A673 (cell line): ENCODE results near the gene TMUB2. TPM values are rescaled to one million over a fixed set of nuclear protein-coding genes. Genes with fewer than 3 reads are reported as not detected.

ENCODE experiments used
- BruUV-seq: library from RNA; stranded (reverse); fragments of 400-500 nt; replicated peaks from 2 replicates; lab custom pipeline; 2021; lab: Mats Ljungman, UMichigan
- CTCF ChIA-PET: fragments of 300-600 bp; sonication (Branson Sonifier 250); formaldehyde crosslinking; loops from one replicate; lab custom pipeline; 2022; ENCODE audit warnings: antibody characterized with exemption; lab: Charles Lee
- POLR2A ChIA-PET: fragments of 300-600 bp; sonication (Branson Sonifier 250); formaldehyde crosslinking; loops from one replicate; lab custom pipeline; 2022; ENCODE audit warnings: antibody characterized with exemption; ENCODE audit not compliant: low non-redundant PET; lab: Charles Lee
- DNase-seq: peaks from one replicate; pipeline ENCODE4 v3.0.0-alpha.2; 2015; ENCODE audit warnings: low spot score
- H3K27ac ChIP-seq: fragments of 200-600 bp; sonication (generic); 2 replicates; pipeline ENCODE4 v1.5.1; 2016; ENCODE audit warnings: mixed run types, low read depth, mild to moderate bottlenecking, mixed read lengths, antibody characterized with exemption, low read length; ENCODE audit not compliant: poor library complexity, severe bottlenecking
- H3K27me3 ChIP-seq: fragments of 200-600 bp; sonication (generic); replicated peaks from 2 replicates; pipeline ENCODE4 v1.6.1; 2017; ENCODE audit warnings: mixed run types, low read depth, mild to moderate bottlenecking, mixed read lengths, antibody characterized with exemption, low read length; ENCODE audit not compliant: insufficient read depth, poor library complexity
- H3K36me3 ChIP-seq: fragments of 200-600 bp; sonication (generic); 2 replicates; pipeline ENCODE4 v1.6.1; 2016; ENCODE audit warnings: mixed run types, mild to moderate bottlenecking, mixed read lengths, antibody characterized with exemption, low read length; ENCODE audit not compliant: insufficient read depth, poor library complexity, severe bottlenecking
- H3K4me1 ChIP-seq: fragments of 200-600 bp; sonication (generic); 2 replicates; pipeline ENCODE4 v1.6.1; 2017; ENCODE audit warnings: mixed run types, mild to moderate bottlenecking, mixed read lengths, antibody characterized with exemption, low read length; ENCODE audit not compliant: insufficient read depth, poor library complexity, severe bottlenecking
- H3K4me3 ChIP-seq: fragments of 200-600 bp; sonication (generic); 2 replicates; pipeline ENCODE4 v1.5.1; 2016; ENCODE audit warnings: low read depth, mixed run types, mild to moderate bottlenecking, mixed read lengths, low read length; ENCODE audit not compliant: poor library complexity, severe bottlenecking
- H3K9me3 ChIP-seq: fragments of 200-600 bp; sonication (generic); 2 replicates; pipeline ENCODE4 v1.6.1; 2016; ENCODE audit warnings: mixed run types, low read depth, mild to moderate bottlenecking, mixed read lengths, antibody characterized with exemption, low read length; ENCODE audit not compliant: poor library complexity, severe bottlenecking
- CTCF ChIP-seq: fragments of 300-800, 200-600 bp; sonication (generic); conservative IDR thresholded peaks from 2 replicates; pipeline ENCODE4 v1.5.1; 2017; ENCODE audit warnings: low read depth, mild to moderate bottlenecking, antibody characterized with exemption, low read length, moderate library complexity, mixed read lengths
- EZH2 ChIP-seq: fragments of 200-600 bp; sonication (generic); IDR thresholded peaks from 2 replicates; pipeline ENCODE4 v1.6.1; 2017; ENCODE audit warnings: borderline replicate concordance, low read depth, mild to moderate bottlenecking, mixed read lengths, antibody characterized with exemption, low read length; ENCODE audit not compliant: poor library complexity, severe bottlenecking
- intact Hi-C: fragments of 100-400 bp; cut with micrococcal nuclease; formaldehyde crosslinking; loops from one replicate; pipeline ENCODE4 v1.10.0; 2022; ENCODE audit not compliant: unreplicated experiment
- total RNA-seq: library from RNA; stranded (reverse); gene quantifications from 2 replicates; pipeline ENCODE4 v1.2.3, GENCODE V29; 2021

Gene TMUB2
- total RNA-seq, 1 experiment from 2014 or later: 13.0 TPM

GRCh38 chr17:44207319-44207718, 20.5 kb downstream of the TMUB2 start:
- ChIA-PET POLR2A (no interaction called here), CTCF (no interaction called here)
- no peaks in the 10 kb centered on the region for H3K4me1 ChIP-seq
- no peaks in the 10 kb centered on the region for H3K27me3 ChIP-seq
- intact Hi-C loops: no loop called here
- no TSS peak for BruUV-seq
- no peak for TF ChIP-seq CTCF
- TF ChIP-seq EZH2: no peak
- no peak overlapping the region for H3K4me3 ChIP-seq
- no peak overlapping the region for H3K27ac ChIP-seq
- DNase-seq: no peak
- H3K9me3 ChIP-seq: no peaks in the 10 kb centered on the region
- H3K36me3 ChIP-seq: peaks cover 40% of the 10 kb centered on the region

- DNase-seq: no peak
- POLR2A ChIA-PET: no interaction called here
- Histone ChIP-seq H3K9me3 (no peaks in the 10 kb centered on the region), H3K27ac (no peak overlapping the region), H3K27me3 (no peaks in the 10 kb centered on the region), H3K4me1 (no peaks in the 10 kb centered on the region), H3K36me3 (peaks cover 40% of the 10 kb centered on the region), H3K4me3 (no peak overlapping the region)
- CTCF ChIA-PET: no interaction called here
- intact Hi-C loops: no loop called here
- TF ChIP-seq EZH2 (no peak), CTCF (no peak)
- no TSS peak for BruUV-seq
Measured at GRCh38 chr17:44207743-44208142, 21.0 kb downstream of the TMUB2 start.

GRCh38 chr17:44209786-44210341, 23.1 kb downstream of the TMUB2 start:
- Histone ChIP-seq H3K36me3 (peaks cover 47% of the 10 kb centered on the region), H3K4me1 (no peaks in the 10 kb centered on the region), H3K4me3 (no peak overlapping the region), H3K9me3 (no peaks in the 10 kb centered on the region), H3K27me3 (no peaks in the 10 kb centered on the region), H3K27ac (no peak overlapping the region)
- no peak for TF ChIP-seq CTCF
- TF ChIP-seq EZH2: no peak
- POLR2A ChIA-PET: no interaction called here
- CTCF ChIA-PET: interaction anchor here (0.6 to 1.5 kb wide), 4 partner anchors 9 to 136 kb away, joined by 3 to 6 read pairs (median 4); no protein-coding TSS in a partner anchor
- no peak for DNase-seq
- BruUV-seq: TSS peak; percentile 22
- intact Hi-C loops: loop anchor here (5.0 kb wide), 1 partner anchor 137 kb away; the partner anchor contains the start of gene GRN
